Neural progenitor cell (in vitro differentiated cells): Measurements from ENCODE around the gene REEP3. TPM values are rescaled to one million over a fixed set of nuclear protein-coding genes. Genes with fewer than 3 reads are reported as not detected.

Experiments
- DNase-seq: peaks from one replicate; pipeline ENCODE4 v3.0.0-alpha.2; 2016; ENCODE audit warnings: low spot score
- H2AFZ ChIP-seq: fragments of 200-600 bp; sonication (generic); replicated peaks from 2 replicates; pipeline ENCODE4 v1.6.1; 2016; ENCODE audit warnings: antibody characterized with exemption
- H3F3A ChIP-seq: fragments of 200-600 bp; sonication (generic); 2 replicates; pipeline ENCODE4 v1.6.1; 2016; ENCODE audit warnings: antibody characterized with exemption, low read depth
- H3K27ac ChIP-seq: fragments of 200-600 bp; sonication (generic); 2 replicates; pipeline ENCODE4 v1.5.1; 2016; ENCODE audit warnings: mild to moderate bottlenecking
- H3K27me3 ChIP-seq: fragments of 200-600 bp; sonication (generic); 2 replicates; pipeline ENCODE4 v1.6.1; 2016; ENCODE audit warnings: mild to moderate bottlenecking, moderate library complexity
- H3K36me3 ChIP-seq: fragments of 200-600 bp; sonication (generic); 2 replicates; pipeline ENCODE4 v1.5.1; 2016
- H3K4me1 ChIP-seq: fragments of 200-600 bp; sonication (generic); 2 replicates; pipeline ENCODE4 v1.6.1; 2016; ENCODE audit warnings: mixed run types
- H3K4me2 ChIP-seq: fragments of 200-600 bp; sonication (generic); 2 replicates; pipeline ENCODE4 v1.6.1; 2016
- H3K4me3 ChIP-seq: fragments of 200-600 bp; sonication (generic); 2 replicates; pipeline ENCODE4 v1.5.1; 2016
- H3K79me2 ChIP-seq: fragments of 200-600 bp; sonication (generic); 2 replicates; pipeline ENCODE4 v1.6.1; 2016; ENCODE audit warnings: low read depth
- H3K9ac ChIP-seq: fragments of 200-600 bp; sonication (generic); 2 replicates; pipeline ENCODE4 v1.6.1; 2016
- H3K9me3 ChIP-seq: fragments of 200-600 bp; sonication (generic); 2 replicates; pipeline ENCODE4 v1.5.1; 2016; ENCODE audit warnings: low read depth
- H4K20me1 ChIP-seq: fragments of 200-600 bp; sonication (generic); 2 replicates; pipeline ENCODE4 v1.6.1; 2016; ENCODE audit warnings: low read depth
- H3K27ac Mint-ChIP-seq: 3 replicates; pipeline ENCODE4 v1.8.0; 2021; ENCODE audit warnings: mixed read lengths
- H3K27me3 Mint-ChIP-seq: 2 replicates; pipeline ENCODE4 v1.8.0; 2022; ENCODE audit warnings: low read depth, mild to moderate bottlenecking, inconsistent platforms, moderate library complexity, mixed read lengths; ENCODE audit not compliant: insufficient read depth
- H3K36me3 Mint-ChIP-seq: 3 replicates; pipeline ENCODE4 v1.8.0; 2021; ENCODE audit warnings: mixed read lengths
- H3K4me1 Mint-ChIP-seq: 3 replicates; pipeline ENCODE4 v1.8.0; 2021; ENCODE audit warnings: mixed read lengths
- H3K4me3 Mint-ChIP-seq: 3 replicates; pipeline ENCODE4 v1.8.0; 2021; ENCODE audit warnings: mild to moderate bottlenecking, moderate library complexity, mixed read lengths
- H3K9me3 Mint-ChIP-seq: 3 replicates; pipeline ENCODE4 v1.8.0; 2020; ENCODE audit warnings: mixed read lengths
- EZH2 ChIP-seq: fragments of 200-600 bp; sonication (generic); IDR thresholded peaks from 2 replicates; pipeline ENCODE4 v1.6.1; 2017; ENCODE audit warnings: antibody characterized with exemption, mild to moderate bottlenecking, moderate library complexity
- EZH2phosphoT487 ChIP-seq: fragments of 200-600 bp; sonication (generic); IDR thresholded peaks from 2 replicates; pipeline ENCODE4 v1.6.1; 2017; ENCODE audit warnings: antibody characterized with exemption
- total RNA-seq: library from RNA; depleted of rRNA; stranded (reverse); fragments of >200 nt; gene quantifications from 2 replicates; pipeline ENCODE4 v1.2.3, GENCODE V29; 2015; ENCODE audit warnings: low replicate concordance
- TF ChIP-seq, protein P1 (sequence below): fragments of 200-600 bp; sonication (generic); IDR thresholded peaks from 2 replicates; pipeline ENCODE4 v1.5.1; 2017; ENCODE audit warnings: antibody characterized with exemption, mild to moderate bottlenecking

REEP3 gene
- total RNA-seq, 1 donor from 2014 or later, result 42.0 TPM

GRCh38 chr10:63614371-63614891 is 93.2 kb downstream of the REEP3 start:
- Histone ChIP-seq H2AFZ (no peak overlapping the region), H3K36me3 (no peaks in the 10 kb centered on the region), H3K27ac (no peak overlapping the region), H3K79me2 (no peaks in the 10 kb centered on the region), H3K9ac (no peak overlapping the region), H3K4me1 (peaks cover 8% of the 10 kb centered on the region), H3K9me3 (no peaks in the 10 kb centered on the region), H4K20me1 (no peaks in the 10 kb centered on the region), H3K27me3 (no peaks in the 10 kb centered on the region), H3F3A (no peaks in the 10 kb centered on the region), H3K4me2 (no peak overlapping the region), H3K4me3 (no peak overlapping the region)
- H3K27ac Mint-ChIP-seq, result no peak overlapping the region
- H3K4me1 Mint-ChIP-seq, result peaks cover 5% of the 10 kb centered on the region
- TF ChIP-seq, protein P1, sequence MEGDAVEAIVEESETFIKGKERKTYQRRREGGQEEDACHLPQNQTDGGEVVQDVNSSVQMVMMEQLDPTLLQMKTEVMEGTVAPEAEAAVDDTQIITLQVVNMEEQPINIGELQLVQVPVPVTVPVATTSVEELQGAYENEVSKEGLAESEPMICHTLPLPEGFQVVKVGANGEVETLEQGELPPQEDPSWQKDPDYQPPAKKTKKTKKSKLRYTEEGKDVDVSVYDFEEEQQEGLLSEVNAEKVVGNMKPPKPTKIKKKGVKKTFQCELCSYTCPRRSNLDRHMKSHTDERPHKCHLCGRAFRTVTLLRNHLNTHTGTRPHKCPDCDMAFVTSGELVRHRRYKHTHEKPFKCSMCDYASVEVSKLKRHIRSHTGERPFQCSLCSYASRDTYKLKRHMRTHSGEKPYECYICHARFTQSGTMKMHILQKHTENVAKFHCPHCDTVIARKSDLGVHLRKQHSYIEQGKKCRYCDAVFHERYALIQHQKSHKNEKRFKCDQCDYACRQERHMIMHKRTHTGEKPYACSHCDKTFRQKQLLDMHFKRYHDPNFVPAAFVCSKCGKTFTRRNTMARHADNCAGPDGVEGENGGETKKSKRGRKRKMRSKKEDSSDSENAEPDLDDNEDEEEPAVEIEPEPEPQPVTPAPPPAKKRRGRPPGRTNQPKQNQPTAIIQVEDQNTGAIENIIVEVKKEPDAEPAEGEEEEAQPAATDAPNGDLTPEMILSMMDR, result no peak
- TF ChIP-seq EZH2, result no peak
- TF ChIP-seq EZH2phosphoT487, result no peak
- H3K36me3 Mint-ChIP-seq, result peaks cover 10% of the 10 kb centered on the region
- no peaks in the 10 kb centered on the region for H3K9me3 Mint-ChIP-seq
- peaks cover 2% of the 10 kb centered on the region for H3K27me3 Mint-ChIP-seq
- no peak overlapping the region for H3K4me3 Mint-ChIP-seq
- DNase-seq, result no peak

- Histone ChIP-seq H3F3A (peaks cover 6% of the 10 kb centered on the region), H3K4me1 (peaks cover 8% of the 10 kb centered on the region), H3K79me2 (no peaks in the 10 kb centered on the region), H3K36me3 (no peaks in the 10 kb centered on the region), H4K20me1 (no peaks in the 10 kb centered on the region), H3K9me3 (no peaks in the 10 kb centered on the region), H3K4me2 (no peak overlapping the region), H2AFZ (no peak overlapping the region), H3K27me3 (no peaks in the 10 kb centered on the region), H3K9ac (no peak overlapping the region), H3K27ac (no peak overlapping the region), H3K4me3 (no peak overlapping the region)
- Mint-ChIP-seq H3K27ac (no peak overlapping the region), H3K4me1 (peaks cover 3% of the 10 kb centered on the region), H3K36me3 (peaks cover 19% of the 10 kb centered on the region), H3K4me3 (no peak overlapping the region), H3K27me3 (peaks cover 2% of the 10 kb centered on the region), H3K9me3 (no peaks in the 10 kb centered on the region)
- DNase-seq, result no peak
- TF ChIP-seq EZH2 (no peak), EZH2phosphoT487 (no peak)
Observed at GRCh38 chr10:63618552-63618951, 97.4 kb downstream of the REEP3 start.

- Histone ChIP-seq H3K79me2 (no peaks in the 10 kb centered on the region), H3K9me3 (no peaks in the 10 kb centered on the region), H3K27ac (no peak overlapping the region), H3K9ac (no peak overlapping the region), H3F3A (peaks cover 6% of the 10 kb centered on the region), H2AFZ (no peak overlapping the region), H4K20me1 (no peaks in the 10 kb centered on the region), H3K4me2 (no peak overlapping the region), H3K4me3 (no peak overlapping the region), H3K36me3 (no peaks in the 10 kb centered on the region), H3K4me1 (peaks cover 8% of the 10 kb centered on the region), H3K27me3 (no peaks in the 10 kb centered on the region)
- Mint-ChIP-seq H3K9me3 (no peaks in the 10 kb centered on the region), H3K36me3 (peaks cover 19% of the 10 kb centered on the region), H3K4me1 (peaks cover 3% of the 10 kb centered on the region), H3K4me3 (no peak overlapping the region), H3K27ac (no peak overlapping the region), H3K27me3 (peaks cover 2% of the 10 kb centered on the region)
- DNase-seq, result no peak
- TF ChIP-seq, protein P1, result no peak
- TF ChIP-seq EZH2phosphoT487, result no peak
- TF ChIP-seq EZH2, result no peak
Observed at GRCh38 chr10:63619426-63619825, 98.2 kb downstream of the REEP3 start.

- Histone ChIP-seq H3K79me2 (no peaks in the 10 kb centered on the region), H3K27me3 (no peaks in the 10 kb centered on the region), H3K4me1 (peaks cover 8% of the 10 kb centered on the region), H3K36me3 (no peaks in the 10 kb centered on the region), H3F3A (peaks cover 6% of the 10 kb centered on the region), H4K20me1 (no peaks in the 10 kb centered on the region), H3K9ac (no peak overlapping the region), H3K4me2 (no peak overlapping the region), H2AFZ (no peak overlapping the region), H3K9me3 (no peaks in the 10 kb centered on the region), H3K4me3 (no peak overlapping the region), H3K27ac (no peak overlapping the region)
- no peak overlapping the region for H3K27ac Mint-ChIP-seq
- H3K36me3 Mint-ChIP-seq, result peaks cover 12% of the 10 kb centered on the region
- no peaks in the 10 kb centered on the region for H3K27me3 Mint-ChIP-seq
- H3K9me3 Mint-ChIP-seq, result no peaks in the 10 kb centered on the region
- DNase-seq, result no peak
- no peak overlapping the region for H3K4me3 Mint-ChIP-seq
- peaks cover 5% of the 10 kb centered on the region for H3K4me1 Mint-ChIP-seq
- TF ChIP-seq, protein P1, result no peak
- TF ChIP-seq EZH2phosphoT487 (no peak), EZH2 (no peak)
Observed at GRCh38 chr10:63622097-63622496, 100.9 kb downstream of the REEP3 start.
